OCI-LY1 (cell line): ENCODE data around the gene UBE2H.

Source experiments
- EZH2 ChIP-seq: fragments of 200-600 bp; sonication (generic), shearing (Covaris generic); IDR thresholded peaks from 2 replicates; pipeline ENCODE4 v1.8.0; 2017; ENCODE audit warnings: borderline replicate concordance, mixed run types, mild to moderate bottlenecking, antibody characterized with exemption, low read length, moderate library complexity, mixed read lengths
- TF ChIP-seq, protein P1 (sequence below): fragments of 200-600 bp; sonication (generic), shearing (Covaris generic); IDR thresholded peaks from 2 replicates; pipeline ENCODE4 v1.5.1; 2017; ENCODE audit warnings: mild to moderate bottlenecking, antibody characterized with exemption, low read length, moderate library complexity, mixed read lengths

GRCh38 chr7:129784783-129785684 is 167.7 kb downstream of the UBE2H start:
- TF ChIP-seq, protein P1, sequence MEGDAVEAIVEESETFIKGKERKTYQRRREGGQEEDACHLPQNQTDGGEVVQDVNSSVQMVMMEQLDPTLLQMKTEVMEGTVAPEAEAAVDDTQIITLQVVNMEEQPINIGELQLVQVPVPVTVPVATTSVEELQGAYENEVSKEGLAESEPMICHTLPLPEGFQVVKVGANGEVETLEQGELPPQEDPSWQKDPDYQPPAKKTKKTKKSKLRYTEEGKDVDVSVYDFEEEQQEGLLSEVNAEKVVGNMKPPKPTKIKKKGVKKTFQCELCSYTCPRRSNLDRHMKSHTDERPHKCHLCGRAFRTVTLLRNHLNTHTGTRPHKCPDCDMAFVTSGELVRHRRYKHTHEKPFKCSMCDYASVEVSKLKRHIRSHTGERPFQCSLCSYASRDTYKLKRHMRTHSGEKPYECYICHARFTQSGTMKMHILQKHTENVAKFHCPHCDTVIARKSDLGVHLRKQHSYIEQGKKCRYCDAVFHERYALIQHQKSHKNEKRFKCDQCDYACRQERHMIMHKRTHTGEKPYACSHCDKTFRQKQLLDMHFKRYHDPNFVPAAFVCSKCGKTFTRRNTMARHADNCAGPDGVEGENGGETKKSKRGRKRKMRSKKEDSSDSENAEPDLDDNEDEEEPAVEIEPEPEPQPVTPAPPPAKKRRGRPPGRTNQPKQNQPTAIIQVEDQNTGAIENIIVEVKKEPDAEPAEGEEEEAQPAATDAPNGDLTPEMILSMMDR: no peak
- peak; percentile 92; the same call in 1 of the 2 replicates for TF ChIP-seq EZH2
